Iris pigment epithelial cell (primary cell): ENCODE results near the gene PTPRM.

Experiments used
- DNase-seq: peaks from one replicate; pipeline ENCODE4 v3.0.0-alpha.2; 2011; ENCODE audit warnings: low read depth

Gene PTPRM

DNA sequence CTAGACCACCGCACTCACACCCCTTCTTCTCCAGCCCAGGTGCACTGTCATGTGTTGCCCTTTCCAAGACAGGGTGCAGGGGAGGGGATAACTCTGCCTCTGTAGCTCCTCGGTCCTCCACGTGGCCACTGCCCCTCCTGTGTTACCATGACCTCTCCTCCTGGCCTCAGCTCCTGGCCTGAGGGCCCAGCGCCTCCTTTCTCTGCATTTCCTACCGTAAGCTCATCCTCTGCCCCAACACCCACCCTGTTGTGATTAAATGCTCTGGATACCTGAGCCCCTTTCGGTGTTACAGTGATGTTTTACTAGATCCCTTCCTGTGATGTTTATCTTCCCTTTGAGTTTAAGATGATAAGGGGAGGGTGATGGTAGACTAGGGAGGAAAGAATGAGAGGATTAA, 242.3 kb downstream of the PTPRM start:
- DNase-seq: no peak

DNA sequence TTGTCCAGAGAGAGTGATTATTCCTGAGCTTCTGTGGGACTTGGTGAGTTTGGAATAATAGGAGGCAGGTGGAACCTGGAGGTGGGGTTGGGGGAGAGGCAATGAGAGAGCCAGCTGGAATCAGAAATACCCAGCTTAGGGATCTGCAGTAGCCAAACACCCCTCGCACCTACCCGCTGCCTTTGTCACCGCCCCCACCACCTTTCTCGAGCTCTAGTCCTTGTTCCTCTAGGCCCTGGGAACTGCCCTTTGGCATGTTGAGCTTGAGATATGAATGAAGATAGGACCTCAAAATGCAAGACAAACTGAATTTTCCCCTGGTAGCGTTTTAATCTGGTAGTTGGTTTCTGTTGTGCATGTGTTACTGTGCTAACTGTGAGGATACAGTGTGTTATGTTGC, 242.9 kb downstream of the PTPRM start:
- no peak for DNase-seq

DNA sequence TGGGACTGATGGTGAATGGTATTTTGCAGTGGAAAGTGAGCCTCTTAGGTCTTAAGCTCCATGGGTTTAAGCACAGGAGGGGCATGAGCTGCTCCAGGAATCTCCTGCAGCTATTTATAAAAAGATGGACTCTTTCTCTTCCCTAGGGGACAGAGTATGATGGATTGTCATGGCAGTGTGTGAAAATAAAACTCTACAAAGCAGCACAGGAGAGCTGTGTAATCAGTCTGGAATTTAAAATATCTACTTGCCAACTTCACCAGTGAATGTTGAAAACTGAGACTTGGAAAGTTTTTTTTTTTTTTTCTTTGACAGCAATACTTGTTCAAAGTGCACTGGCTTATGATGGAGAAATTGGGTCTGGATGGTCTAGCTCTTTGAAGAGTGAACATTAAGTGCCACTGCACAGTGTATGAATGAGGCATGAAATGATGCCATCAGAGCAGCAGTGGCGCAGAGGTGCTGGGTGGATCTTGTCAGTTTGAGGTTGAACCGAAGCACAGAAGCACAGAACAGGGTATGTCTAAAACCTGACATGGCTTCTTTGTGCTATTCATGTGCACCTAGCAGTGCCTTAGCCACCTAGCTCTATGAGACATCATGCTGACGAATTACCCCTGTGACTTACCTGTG, 245.4 kb downstream of the PTPRM start:
- peak; percentile 80 for DNase-seq

DNA sequence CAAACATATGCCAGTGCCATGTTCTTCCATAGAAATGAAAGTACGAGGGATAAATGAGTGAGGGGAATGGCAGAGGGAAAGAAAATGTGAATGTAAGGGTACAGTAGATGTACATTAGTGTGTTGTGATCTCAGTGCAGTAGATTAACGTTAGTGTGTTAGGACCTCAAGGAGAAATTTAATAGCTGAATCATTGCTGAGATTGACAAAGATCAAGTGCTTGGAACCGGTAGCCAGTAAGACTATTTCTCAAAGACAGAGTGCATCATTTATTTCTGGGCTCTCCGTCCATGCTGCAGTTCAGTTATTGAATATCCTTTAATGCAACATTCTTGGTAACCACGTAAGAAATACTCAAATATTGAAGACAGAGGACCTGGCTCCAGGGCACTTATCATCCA, 246.0 kb downstream of the PTPRM start:
- DNase-seq: no peak

DNA sequence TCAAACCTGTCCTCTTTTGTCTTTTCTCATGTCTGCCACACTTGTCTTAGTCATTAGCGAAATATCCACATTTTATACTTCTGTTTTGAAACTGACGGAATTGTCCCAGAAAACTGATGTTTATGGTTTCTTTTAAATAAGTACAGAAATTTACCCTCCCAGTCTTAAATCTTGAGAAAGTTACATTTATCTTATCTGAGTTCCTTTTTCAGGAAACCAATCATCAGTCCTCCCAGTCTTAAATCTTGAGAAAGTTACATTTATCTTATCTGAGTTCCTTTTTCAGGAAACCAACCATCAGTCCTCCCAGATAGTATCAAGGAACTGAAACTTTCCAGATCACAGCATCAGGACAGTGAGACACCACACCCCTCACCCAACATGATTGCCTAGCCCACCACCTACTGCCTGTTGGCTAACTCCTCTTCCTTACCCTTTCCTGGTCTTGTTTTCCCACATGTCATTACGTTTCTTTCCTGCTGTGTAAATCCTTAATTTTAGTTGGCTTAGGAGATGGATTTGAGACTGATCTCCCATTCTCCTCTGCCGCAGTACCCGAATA, 247.7 kb downstream of the PTPRM start:
- no peak for DNase-seq

DNA sequence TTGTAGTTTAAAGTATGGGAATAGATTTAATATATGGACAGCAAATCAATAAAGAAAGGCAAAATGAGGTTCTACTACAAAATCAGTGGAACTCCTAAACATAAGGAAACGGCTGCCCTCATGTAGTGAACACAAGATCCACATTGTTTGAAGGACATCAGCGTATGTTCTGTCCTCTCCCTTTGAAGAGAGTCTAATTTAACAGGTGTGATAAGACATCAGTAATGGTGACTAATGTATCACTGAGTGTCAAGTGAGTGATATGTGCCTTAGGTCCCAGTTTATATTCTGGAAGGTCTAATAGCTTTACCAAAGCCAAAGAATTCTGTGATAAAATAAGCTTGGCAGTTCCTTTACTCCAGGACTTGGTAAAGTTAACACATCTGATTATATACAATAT, 248.7 kb downstream of the PTPRM start:
- no peak for DNase-seq

DNA sequence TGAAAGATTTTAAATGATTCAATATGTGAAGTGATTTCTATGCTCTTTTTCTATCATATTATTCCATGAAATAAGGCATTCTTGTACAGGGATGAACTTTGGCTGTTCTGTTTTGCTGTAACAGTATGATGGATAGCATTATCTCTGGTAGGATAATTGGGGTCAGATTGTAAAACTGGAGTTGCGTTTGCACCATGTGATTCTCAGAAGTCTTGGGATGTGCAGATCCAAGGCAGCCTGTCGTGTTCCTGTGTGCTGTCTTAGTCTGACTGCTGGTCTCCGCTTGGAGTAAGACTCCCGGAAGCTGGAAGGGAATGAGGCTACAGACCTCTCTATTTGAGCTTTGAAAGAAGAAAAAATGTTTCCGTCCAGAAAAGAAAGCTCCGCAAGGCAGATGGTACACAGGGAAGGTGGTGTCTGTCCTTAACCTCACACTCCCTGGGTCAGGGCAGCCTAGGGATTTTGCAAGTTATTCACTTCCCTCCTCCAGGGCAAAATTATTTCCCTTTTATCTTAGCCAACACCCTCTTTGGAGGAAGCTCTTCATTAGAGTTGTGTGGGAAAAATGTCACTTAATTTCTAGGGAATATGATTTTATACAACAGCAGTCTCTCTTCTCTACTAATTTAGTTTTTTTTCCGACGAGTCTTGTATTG, 250.6 kb downstream of the PTPRM start:
- DNase-seq: no peak

DNA sequence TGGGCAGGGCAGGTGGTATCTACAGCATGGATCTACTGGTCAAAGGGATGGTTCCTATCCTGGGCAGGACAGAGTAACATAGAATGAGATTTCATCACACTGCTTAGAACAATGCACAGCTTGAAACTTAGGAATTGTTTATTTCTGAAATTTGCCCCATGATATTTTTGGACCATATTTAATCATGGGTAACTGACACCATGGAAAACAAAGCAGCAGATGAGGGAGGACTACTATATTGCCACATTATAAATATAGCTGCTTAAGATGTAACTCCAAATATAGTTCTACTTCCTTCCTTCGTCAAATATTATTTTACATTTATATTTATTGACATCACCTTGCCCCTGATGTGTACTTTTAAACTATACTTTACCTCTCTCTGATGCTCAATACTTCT, 254.7 kb downstream of the PTPRM start:
- no peak for DNase-seq

DNA sequence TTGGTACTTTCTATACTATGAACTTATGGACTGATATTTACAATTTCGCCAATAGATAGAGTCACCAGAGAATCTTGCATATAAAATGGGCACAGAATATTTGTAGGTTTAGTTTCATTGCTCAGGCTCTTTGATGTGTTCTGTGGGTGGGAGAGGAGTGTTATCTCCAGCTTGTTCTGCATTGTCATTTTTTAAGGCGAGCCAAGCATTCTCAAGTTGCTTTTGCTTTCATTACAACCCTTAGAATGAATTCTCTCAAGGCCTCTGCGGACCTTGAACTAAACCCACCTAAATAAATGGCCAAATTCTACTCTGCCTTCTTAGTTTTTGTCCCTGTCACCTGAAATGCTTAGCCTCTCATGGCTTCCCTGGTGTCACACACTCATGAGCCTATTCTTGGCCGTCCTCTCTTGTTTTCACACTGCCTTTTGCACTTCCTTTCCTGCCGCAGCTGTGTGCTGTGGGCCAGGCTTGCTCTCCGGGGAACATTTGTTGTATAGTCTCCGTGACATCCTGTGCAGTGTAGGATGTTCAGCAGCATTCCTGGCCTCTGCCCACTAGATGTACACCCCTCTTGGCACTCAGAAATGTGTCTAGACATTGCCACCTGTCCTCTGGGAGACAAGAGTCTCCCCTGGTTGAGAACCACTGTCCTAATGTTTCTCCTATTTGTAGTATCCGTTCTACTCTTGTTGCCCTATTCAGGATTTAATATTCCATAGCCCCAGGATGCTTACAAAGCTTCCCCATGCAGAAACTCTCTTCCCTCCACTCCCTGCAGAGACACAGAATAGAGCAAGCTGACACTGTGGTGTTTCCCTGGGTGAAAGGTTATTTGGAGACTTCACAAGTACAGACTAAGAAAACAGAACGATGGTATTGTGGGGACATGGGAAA, 255.6 kb downstream of the PTPRM start:
- peak; percentile 53 for DNase-seq

DNA sequence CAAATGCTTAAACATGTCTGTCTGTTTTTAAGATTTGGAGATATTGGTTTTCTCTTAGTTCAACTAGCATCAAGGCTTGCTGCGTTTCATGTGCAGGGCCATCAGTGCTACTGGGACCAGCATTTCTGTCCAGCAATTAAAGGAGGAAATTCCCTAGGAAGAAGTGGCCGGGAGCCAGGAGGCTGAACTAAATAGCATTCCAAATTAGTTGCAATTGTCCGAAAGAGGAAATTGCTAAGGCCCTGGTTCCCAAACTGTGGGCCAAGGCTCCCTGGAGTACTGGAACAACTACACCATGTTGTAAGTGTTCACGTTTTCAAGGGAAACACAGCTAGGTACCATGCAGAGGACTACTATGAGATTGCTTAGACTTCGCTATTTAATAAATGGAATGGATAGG, 257.9 kb downstream of the PTPRM start:
- DNase-seq: no peak

DNA sequence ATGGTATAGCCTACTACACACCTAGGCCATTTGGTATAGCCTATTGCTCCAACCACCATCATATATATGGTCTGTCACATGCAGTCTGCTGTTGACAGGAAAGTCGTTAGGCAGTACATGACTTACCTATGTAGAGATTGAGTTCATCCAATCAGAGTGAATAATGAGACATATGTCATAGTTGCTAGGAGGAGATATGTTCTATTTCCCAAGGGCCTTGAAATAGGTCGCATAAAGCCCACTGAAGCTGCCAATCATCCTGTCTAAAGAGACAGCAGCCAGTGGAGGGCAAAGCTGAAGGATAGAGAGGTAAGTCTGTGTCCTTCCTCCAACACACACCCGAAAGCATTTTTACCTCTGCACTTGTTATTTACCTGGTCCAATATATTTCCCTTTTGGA, 263.4 kb downstream of the PTPRM start:
- peak; percentile 38 for DNase-seq

DNA sequence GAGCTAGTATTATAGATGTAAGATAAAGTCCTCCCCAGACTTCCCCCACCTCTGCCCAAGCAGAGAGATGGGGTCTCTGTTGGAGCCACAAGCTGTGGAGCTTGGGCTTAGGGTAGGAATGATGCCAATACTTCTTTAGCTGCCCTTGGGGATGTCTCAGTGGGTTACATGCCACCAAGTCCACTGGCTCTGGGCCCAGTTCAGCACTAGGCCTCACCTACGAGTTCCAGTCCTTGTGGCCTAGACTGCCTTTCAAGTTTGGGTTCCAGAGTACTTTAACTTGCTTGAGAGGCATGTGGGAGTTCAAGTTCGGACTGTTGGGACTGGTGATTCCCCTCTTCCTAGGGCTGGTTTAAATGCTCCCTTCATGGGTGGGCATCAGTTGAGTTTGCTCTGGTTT, 272.4 kb downstream of the PTPRM start:
- no peak for DNase-seq

DNA sequence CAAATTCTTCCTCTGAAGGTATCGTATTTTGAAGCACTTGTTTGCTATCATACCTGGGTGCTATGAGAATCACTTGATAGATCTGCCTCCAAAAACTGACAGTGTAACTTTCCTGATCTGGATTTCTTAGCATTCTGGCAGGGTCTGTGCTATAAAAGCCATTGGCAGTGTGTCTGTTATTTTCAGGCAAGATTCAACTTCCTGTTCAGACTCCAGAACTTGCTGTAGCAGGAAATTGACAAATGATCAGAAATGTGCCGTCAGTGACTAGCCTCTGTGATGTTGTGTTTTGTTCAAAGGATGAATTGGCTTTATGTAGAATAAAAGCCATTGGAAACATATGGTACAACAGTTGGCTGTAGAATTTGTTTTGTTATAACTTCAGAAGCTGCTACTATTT, 273.3 kb downstream of the PTPRM start:
- peak; percentile 31 for DNase-seq

DNA sequence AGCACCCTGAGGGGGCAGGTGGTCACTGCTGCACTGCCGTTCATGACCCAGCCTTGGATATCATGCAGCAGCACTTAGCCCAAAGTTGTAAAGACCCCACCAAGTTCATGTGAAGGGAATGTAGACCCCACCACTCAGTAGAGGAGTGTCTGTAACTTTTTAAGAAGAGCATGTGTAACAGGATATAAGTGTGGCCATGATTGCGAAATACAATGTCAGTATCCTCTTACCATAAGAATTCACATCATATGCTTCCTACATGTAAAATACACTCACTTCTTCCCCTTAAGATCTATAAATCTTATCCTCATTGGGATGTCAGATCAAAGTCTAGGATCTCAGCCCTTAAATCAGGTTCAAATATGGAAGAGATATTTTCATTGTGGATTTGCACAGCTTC, 276.9 kb downstream of the PTPRM start:
- DNase-seq: peak; percentile 73

DNA sequence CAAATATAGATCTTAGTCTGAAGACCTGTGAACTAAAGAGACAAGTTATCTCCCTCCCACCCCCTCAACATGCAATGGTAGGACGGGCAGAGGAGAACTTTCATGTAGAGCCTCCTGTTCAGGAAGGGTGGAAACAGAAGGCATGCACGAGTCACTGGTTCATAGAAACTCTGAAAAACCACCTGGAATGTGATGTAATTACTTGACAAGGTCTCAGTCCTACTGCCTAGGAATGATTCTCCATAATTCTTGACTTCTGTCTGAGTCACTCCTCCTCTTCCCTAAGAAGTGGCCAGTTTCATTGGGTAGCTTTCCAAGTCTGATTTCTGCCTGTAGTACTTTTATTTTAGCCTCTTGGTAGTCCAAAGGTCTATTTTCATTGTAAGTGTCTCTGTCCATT, 277.3 kb downstream of the PTPRM start:
- DNase-seq: peak; percentile 48

DNA sequence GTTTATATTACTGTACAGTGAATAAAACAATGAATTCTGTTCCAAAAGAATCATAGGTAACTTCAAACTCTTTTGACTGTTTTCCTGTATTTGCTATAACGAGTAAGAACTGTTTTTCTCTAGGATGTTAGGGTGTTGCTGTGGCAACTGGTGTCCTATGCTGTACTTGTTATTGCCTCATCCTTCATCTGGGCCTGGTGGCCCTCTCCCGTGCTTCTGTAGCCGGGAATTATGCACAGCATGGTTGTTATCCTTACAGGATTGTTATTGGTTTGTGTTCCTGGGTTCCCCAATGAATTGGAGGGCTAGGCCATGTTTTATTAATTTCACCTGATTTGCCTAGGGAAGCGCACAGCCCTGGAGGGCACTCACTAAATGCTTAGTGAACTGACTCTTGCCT, 279.2 kb downstream of the PTPRM start:
- DNase-seq: no peak

DNA sequence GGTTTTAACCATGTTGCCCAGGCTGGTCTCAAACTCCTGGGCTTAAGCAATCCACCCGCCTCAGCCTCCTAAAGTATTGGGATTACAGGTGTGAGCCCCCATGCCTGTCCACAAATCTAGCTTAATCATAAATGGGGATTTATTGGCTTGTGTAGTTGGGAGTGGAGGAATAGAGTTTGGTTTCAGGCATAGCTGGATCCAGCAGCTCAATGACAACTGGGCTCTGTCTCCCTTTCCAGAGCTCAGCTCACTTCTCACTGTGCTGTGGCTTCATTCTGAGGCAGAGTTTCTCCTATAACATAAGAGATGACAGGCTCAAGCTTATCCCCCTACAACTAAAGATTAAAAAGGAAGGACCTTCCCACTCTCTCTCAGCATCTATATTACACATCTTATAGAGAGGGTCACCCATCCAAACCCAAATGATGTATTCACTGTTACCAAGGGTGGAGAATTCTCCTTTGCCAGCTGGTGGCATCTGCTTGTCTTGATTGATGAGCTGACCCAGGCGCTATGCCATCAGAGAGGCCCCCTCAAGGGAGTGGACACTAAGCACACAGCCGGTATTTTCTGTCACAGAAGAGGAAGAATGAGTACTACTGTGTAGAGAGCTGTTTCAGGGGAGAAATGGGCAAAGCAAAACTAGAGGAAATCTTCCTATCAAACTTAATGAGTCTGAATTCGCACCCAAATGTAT, 280.4 kb downstream of the PTPRM start:
- no peak for DNase-seq

DNA sequence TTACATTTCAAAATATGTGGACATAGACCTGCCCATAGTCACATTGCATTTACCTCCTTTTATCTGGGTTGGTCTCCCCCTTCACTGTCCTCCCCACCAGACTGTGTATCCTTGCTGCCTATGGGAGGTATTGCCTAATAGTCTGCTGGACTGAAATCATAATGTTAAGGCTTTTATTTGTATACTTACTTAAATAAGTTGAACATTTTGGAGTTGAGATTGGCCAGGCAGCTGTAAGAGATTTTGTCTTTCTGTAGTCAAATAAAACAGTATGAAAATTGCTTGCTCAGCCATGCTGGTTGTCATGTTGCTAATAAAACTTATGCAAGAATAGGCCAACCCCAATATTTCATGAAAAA, 280.9 kb downstream of the PTPRM start:
- peak; percentile 37 for DNase-seq

DNA sequence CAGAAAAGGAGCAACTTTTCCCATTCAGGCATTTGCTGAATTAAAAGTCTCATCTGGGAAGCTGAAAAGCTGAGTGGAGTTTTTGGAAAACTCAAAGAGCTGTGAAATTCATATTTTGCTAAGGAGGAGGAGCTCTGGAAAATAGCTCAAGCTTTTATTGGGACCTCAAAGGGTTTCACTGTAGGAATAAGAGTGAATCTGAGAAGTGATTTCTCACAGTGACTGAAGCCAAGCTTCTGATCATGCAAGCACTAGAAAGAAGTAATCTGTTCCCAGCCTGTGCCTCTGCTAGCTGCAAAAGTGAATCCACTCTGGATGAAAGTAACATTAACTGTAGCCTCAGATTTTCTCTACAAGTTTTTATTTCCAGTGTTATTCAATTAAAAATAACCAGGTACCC, 283.3 kb downstream of the PTPRM start:
- DNase-seq: no peak

DNA sequence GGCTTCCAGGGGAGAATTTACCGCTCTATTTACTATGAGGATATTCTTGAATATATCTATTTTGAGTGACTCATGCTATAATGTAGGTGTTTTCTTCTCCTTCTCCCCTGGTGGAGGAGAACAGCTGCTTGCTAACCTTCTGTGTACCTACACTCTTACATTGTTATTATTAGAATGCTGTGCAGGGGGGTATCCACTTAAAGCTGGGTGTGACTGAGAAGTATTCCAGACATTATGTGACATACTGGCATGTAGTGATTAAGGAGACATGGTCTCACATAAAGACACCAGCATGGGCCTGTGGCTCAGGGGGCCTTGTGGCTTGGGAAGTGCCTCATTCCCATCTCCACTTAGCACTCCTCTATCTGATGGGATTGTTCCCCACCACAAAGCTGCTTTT, 287.9 kb downstream of the PTPRM start:
- DNase-seq: no peak

DNA sequence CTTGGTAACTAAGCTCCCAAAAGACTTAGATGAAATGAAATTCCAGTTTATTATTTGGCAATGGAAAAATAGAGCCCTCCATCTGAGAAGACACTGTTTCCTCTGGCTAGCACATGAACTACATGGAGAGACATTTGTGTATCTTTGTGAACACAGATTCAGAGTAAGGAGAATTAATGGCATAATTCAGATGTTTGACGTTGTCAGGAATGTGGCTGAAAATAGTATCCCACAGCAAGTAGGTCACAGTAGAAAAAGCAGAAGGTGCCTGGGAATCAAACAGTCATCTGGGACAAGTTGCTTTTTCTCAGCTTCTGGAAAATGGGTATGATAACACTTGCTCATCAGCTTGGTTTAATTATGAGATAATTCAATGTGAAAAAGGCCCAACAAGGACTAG, 288.6 kb downstream of the PTPRM start:
- DNase-seq: no peak

DNA sequence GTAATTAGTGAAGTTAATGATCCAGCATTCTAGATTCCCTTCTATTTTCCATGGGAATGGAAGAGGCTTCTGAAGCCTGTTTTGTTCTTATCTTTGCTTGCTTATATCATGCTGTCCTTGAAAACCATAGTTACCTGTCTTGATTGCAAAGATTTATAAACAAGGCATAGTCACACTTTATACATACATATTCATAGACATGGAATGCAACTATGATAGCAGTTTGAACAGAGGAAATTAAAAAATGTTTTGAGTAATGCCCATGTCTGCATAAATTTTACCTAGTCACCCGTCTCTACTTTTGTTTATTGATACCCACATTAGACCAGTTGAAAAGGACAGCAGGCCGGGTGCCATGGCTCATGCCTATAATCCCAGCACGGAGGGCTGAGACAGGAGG, 289.0 kb downstream of the PTPRM start:
- DNase-seq: peak; percentile 48
